ENCODE data around the gene CEP350.

CEP350 gene

DNA sequence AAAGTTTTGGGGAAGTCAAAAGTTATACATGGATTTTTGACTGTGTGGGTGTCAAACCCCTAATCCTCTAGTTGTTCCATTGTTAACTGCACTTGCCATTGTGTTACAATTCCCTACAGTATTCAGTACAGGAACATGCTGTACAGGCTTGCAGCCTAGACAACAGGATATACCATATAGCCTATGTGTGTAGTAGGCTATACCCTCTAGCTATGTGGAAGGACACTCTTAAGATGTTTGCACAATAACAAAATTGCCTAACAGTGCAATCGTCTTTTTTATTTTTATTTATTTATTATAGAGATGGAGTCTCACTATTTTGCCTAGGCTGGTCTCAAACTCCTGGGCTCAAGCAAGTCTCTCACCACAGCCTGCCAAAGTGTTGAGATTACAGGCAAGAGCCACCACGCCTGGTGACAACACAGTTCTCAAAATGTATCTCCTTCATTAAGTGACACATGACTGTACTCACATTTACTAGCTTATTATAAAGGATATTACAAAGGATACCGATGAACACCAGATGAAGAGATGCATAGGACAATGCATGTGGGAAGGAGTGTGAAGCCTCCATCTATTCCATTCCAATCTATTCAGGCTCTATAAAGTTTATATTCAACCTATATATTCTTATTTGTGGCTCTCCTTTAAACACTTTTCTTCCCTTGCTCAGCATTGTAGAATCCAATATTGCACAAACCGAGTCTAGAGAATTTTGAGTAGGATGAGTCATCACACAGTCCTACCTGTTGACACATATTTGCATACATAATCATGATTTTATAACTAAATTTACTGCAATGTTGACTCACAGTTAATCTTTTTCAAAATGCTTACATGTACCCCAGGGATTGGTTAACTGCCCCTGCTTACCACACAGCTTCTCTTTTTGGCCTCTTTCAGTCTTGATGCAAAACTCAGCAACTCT, 28.4 kb upstream of the CEP350 start:
- H3K27ac ChIP-seq (ENCODE audit: low read length): no peak overlapping the region
- no peak overlapping the region for H3K4me3 ChIP-seq (ENCODE audit: low read length)
- H3K9ac ChIP-seq (ENCODE audit: low read length): no peak overlapping the region
- H3K4me1 ChIP-seq (ENCODE audit: control insufficient read depth, low read depth, low read length): peaks cover 14% of the 10 kb centered on the region
- no peaks in the 10 kb centered on the region for H3K27me3 ChIP-seq (ENCODE audit: control insufficient read depth, insufficient read depth, low read length)
- no peaks in the 10 kb centered on the region for H3K36me3 ChIP-seq (ENCODE audit: control insufficient read depth, low read depth, low read length)
- no peaks in the 10 kb centered on the region for H3K9me3 ChIP-seq (ENCODE audit: control insufficient read depth, low read depth, low read length)

DNA sequence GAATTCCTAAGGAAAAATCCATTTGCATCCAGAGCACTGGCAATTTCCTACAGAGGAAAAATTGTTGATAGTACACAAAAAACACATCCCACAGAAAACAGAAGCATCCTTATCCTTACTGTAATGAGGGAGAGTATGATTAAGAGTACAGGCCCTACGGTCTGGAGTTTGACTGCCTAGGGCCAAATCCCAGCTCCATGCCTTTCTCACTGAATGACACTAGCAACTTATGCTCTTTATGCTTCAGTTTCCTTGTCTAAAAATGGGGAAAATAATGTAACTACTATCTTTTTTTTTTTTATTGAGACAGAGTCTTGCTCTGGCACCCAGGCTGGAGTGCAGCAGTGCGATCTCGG, 27.8 kb upstream of the CEP350 start:
- H3K27ac ChIP-seq (ENCODE audit: low read length): no peak overlapping the region
- no peaks in the 10 kb centered on the region for H3K36me3 ChIP-seq (ENCODE audit: control insufficient read depth, low read depth, low read length)
- peaks cover 8% of the 10 kb centered on the region for H3K4me1 ChIP-seq (ENCODE audit: control insufficient read depth, low read depth, low read length)
- no peak overlapping the region for H3K9ac ChIP-seq (ENCODE audit: low read length)
- no peak overlapping the region for H3K4me3 ChIP-seq (ENCODE audit: low read length)
- H3K9me3 ChIP-seq (ENCODE audit: control insufficient read depth, low read depth, low read length): no peaks in the 10 kb centered on the region
- no peaks in the 10 kb centered on the region for H3K27me3 ChIP-seq (ENCODE audit: control insufficient read depth, insufficient read depth, low read length)

DNA sequence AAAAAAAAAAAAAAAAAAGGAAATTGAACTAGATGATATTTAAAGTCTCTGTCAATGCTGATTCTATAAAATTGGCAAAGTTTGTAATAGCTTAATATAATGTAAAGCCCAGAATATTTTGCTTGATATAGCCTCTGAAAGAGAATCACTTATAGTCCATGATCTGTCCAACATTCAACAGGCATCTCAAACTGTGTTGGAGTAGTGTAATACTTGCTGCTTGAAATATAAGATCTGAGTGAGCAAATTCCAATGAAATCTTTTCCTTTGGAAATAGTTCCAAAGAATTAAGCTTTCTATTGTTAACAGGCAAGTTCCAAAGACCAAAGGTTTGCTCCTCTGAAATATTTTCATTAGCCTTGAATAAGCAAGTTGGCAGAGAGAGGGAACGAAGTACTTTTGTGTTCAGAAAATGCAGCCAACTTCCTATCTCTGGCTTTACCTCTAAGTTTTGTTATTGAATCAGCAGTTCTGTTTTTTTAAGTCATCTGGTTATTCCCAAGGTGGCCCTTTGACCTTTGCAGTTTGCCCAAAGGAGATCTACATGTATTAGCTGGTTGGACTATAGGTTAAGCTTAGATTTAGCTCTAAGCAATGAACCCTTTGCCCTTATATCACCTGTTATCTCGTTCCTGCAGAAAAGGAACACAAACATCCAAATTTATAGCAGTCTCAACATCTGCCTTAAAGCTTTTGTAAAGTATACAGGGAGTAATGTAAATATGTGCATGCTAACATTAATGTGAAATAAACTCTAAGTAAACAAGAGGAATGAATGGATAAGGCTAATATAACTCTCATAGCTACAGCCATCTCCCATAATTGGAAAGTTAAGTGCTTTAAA, 24.4 kb upstream of the CEP350 start:
- no peaks in the 10 kb centered on the region for H3K4me1 ChIP-seq (ENCODE audit: control insufficient read depth, low read depth, low read length)
- no peak overlapping the region for H3K27ac ChIP-seq (ENCODE audit: low read length)
- no peaks in the 10 kb centered on the region for H3K27me3 ChIP-seq (ENCODE audit: control insufficient read depth, insufficient read depth, low read length)
- no peak overlapping the region for H3K4me3 ChIP-seq (ENCODE audit: low read length)
- no peaks in the 10 kb centered on the region for H3K36me3 ChIP-seq (ENCODE audit: control insufficient read depth, low read depth, low read length)
- H3K9me3 ChIP-seq (ENCODE audit: control insufficient read depth, low read depth, low read length): no peaks in the 10 kb centered on the region
- no peak overlapping the region for H3K9ac ChIP-seq (ENCODE audit: low read length)

DNA sequence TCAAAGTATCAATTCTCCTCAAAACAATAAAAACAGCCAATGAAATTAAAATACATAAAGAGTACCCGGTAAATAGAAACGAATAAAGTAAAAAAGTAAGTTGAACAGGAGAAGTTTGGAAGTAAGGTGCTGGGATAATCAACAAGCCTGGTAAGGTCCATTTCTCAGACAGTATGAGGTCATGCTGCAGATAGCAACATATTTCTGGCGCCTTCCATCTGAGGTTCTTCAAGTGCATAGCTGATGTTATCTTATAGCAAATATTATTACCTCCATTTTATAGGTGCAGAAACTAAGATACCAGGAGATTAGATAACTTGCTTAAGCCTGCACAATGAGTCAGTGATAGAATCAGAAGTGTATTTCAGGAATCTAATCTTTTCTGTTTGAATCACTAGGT, 23.7 kb upstream of the CEP350 start:
- no peak overlapping the region for H3K4me3 ChIP-seq (ENCODE audit: low read length)
- no peak overlapping the region for H3K27ac ChIP-seq (ENCODE audit: low read length)
- H3K9ac ChIP-seq (ENCODE audit: low read length): no peak overlapping the region
- H3K9me3 ChIP-seq (ENCODE audit: control insufficient read depth, low read depth, low read length): no peaks in the 10 kb centered on the region
- no peaks in the 10 kb centered on the region for H3K36me3 ChIP-seq (ENCODE audit: control insufficient read depth, low read depth, low read length)
- no peaks in the 10 kb centered on the region for H3K27me3 ChIP-seq (ENCODE audit: control insufficient read depth, insufficient read depth, low read length)
- H3K4me1 ChIP-seq (ENCODE audit: control insufficient read depth, low read depth, low read length): no peaks in the 10 kb centered on the region

DNA sequence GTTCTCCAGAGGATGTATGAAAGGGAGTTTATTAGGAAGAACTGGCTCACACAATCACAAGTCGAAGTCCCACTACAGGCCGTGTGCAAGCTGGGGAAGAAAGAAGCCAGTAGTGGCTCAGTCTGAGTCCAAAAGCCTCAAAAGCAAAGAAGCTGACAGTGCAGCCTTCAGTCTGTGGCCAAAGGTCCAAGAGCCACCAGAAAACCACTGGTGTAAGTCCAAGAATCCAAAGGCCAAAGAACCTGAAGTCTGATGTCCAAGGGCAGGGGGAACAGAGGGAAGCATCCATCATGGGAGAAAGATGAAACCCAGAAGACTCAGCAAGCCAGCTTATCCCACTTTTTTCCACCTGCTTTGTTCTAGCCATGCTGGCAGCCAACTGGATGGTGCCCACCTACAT, 21.4 kb upstream of the CEP350 start:
- H3K9me3 ChIP-seq (ENCODE audit: control insufficient read depth, low read depth, low read length): no peaks in the 10 kb centered on the region
- H3K4me1 ChIP-seq (ENCODE audit: control insufficient read depth, low read depth, low read length): no peaks in the 10 kb centered on the region
- no peaks in the 10 kb centered on the region for H3K36me3 ChIP-seq (ENCODE audit: control insufficient read depth, low read depth, low read length)
- no peaks in the 10 kb centered on the region for H3K27me3 ChIP-seq (ENCODE audit: control insufficient read depth, insufficient read depth, low read length)
- no peak overlapping the region for H3K9ac ChIP-seq (ENCODE audit: low read length)
- H3K4me3 ChIP-seq (ENCODE audit: low read length): no peak overlapping the region
- no peak overlapping the region for H3K27ac ChIP-seq (ENCODE audit: low read length)

DNA sequence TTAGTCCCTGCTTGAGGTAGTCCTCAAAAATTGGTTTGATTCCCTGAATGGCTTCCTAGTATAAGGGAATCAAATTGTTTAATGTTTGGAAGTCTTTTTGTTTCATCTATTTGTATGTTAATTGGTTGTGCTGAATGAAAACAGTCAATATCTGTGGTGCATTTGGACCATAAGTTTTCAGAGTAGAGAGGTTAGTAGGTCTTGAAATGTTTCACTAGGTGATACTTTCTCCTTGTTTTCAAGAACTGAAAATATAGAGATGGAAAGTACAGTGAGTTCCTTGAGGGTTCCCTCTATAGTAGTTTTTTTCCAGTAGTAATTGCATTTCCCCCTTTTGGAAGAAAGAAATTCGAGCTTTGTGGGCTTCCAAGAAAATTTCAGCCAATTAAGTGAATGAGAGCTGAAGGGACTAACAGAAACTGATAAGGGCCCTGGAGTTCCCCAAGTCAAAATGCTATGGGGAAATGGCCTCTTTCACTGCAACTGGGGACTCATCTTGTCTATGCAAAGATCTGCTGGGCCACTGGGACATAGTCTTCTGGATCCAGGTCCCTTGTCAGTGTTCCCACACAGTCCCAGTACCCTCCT, 18.6 kb upstream of the CEP350 start:
- Histone ChIP-seq H3K4me1 (ENCODE audit: control insufficient read depth, low read depth, low read length) (no peaks in the 10 kb centered on the region), H3K27ac (ENCODE audit: low read length) (no peak overlapping the region), H3K4me3 (ENCODE audit: low read length) (no peak overlapping the region), H3K9ac (ENCODE audit: low read length) (no peak overlapping the region), H3K9me3 (ENCODE audit: control insufficient read depth, low read depth, low read length) (no peaks in the 10 kb centered on the region), H3K36me3 (ENCODE audit: control insufficient read depth, low read depth, low read length) (no peaks in the 10 kb centered on the region), H3K27me3 (ENCODE audit: control insufficient read depth, insufficient read depth, low read length) (no peaks in the 10 kb centered on the region)

DNA sequence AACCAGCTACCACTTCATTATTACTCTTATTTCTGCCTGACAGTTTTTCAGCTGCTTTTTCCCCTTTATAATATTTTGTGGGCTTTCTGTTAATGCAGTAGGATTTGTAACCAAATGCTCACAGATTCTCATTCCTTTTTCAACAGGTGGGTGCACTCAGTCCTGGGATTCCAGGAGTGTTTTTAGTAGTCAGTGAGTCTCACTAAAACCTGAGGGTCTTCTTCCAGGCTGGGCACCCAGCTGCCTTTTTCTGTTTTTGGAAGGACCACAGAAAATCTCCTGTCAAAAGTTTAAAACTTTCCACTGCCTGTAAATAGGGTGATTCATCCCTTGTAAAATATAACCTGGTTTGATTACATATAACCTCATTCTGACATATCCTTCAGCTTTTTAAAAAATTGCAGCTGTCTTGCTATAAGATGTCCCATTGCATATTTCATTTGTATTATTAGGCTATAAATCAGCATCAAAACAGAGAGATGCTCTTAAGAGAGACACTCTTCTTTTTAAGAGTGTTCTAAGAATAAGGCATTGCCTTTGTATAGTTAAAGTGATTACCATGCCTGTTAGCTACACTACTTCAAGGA, 16.8 kb upstream of the CEP350 start:
- Histone ChIP-seq H3K4me1 (ENCODE audit: control insufficient read depth, low read depth, low read length) (no peaks in the 10 kb centered on the region), H3K27ac (ENCODE audit: low read length) (no peak overlapping the region), H3K9me3 (ENCODE audit: control insufficient read depth, low read depth, low read length) (no peaks in the 10 kb centered on the region), H3K9ac (ENCODE audit: low read length) (no peak overlapping the region), H3K4me3 (ENCODE audit: low read length) (no peak overlapping the region), H3K36me3 (ENCODE audit: control insufficient read depth, low read depth, low read length) (no peaks in the 10 kb centered on the region), H3K27me3 (ENCODE audit: control insufficient read depth, insufficient read depth, low read length) (no peaks in the 10 kb centered on the region)

DNA sequence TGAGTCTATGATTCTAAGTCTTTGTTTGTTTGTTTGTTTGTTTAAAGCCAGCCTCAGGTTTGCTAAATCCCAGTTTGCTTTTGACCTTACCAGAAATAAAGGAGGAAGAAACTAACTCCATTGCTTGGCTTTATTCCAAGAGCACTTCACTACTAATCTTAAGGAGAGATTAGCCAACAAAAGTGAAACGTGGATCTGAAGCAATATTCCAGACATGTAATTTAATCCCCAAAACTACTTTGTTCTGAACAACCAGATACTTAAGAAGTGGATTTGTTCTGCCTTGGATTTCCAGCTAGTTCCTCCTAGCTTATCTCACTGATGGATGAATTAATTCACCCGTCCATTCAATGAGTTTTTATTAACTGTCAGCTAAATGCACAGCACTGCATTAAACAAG, 15.9 kb upstream of the CEP350 start:
- Histone ChIP-seq H3K4me1 (ENCODE audit: control insufficient read depth, low read depth, low read length) (no peaks in the 10 kb centered on the region), H3K36me3 (ENCODE audit: control insufficient read depth, low read depth, low read length) (no peaks in the 10 kb centered on the region), H3K4me3 (ENCODE audit: low read length) (no peak overlapping the region), H3K27ac (ENCODE audit: low read length) (no peak overlapping the region), H3K27me3 (ENCODE audit: control insufficient read depth, insufficient read depth, low read length) (no peaks in the 10 kb centered on the region), H3K9me3 (ENCODE audit: control insufficient read depth, low read depth, low read length) (no peaks in the 10 kb centered on the region), H3K9ac (ENCODE audit: low read length) (no peak overlapping the region)

DNA sequence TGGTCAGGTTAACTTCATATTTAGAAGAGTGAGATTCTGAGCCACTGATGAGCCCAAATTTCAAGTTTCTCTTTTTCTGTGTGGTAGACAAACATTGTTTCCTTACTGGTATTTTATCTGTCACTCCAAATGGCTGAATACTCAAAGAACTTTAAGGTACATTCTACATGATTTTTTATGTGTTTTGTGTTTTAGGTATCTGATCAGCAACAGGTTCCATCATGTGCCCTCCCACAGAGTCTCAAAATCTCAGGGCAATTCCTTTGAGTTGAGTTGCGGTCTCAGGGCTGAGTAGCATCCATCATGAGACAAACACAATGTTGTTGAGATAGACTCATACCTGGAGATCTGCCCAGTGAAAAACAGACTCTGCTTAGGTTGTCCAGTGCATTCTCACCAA, 14.7 kb upstream of the CEP350 start:
- no peaks in the 10 kb centered on the region for H3K9me3 ChIP-seq (ENCODE audit: control insufficient read depth, low read depth, low read length)
- H3K27ac ChIP-seq (ENCODE audit: low read length): no peak overlapping the region
- no peaks in the 10 kb centered on the region for H3K4me1 ChIP-seq (ENCODE audit: control insufficient read depth, low read depth, low read length)
- no peaks in the 10 kb centered on the region for H3K36me3 ChIP-seq (ENCODE audit: control insufficient read depth, low read depth, low read length)
- no peak overlapping the region for H3K9ac ChIP-seq (ENCODE audit: low read length)
- H3K27me3 ChIP-seq (ENCODE audit: control insufficient read depth, insufficient read depth, low read length): no peaks in the 10 kb centered on the region
- H3K4me3 ChIP-seq (ENCODE audit: low read length): no peak overlapping the region

DNA sequence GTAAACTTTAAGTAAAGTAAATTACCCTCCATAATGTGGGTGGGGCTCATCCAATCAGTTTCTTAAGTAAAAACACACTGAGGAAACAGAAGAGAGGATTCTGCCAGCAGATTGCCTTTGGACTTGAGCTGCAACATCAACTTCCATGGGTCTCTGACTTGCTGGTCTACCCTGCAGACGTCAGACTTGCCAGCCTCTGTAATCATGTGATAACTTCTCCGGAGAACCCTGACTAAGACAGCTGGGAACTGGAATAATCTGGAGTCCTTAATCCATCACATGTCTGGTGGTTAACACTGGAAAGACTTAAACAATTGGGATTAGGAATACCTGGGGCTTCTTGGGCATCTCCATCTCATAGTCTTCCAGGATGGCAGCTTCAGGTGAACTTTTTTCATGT, 13.2 kb upstream of the CEP350 start:
- H3K36me3 ChIP-seq (ENCODE audit: control insufficient read depth, low read depth, low read length): no peaks in the 10 kb centered on the region
- H3K4me3 ChIP-seq (ENCODE audit: low read length): no peak overlapping the region
- H3K27ac ChIP-seq (ENCODE audit: low read length): no peak overlapping the region
- H3K9ac ChIP-seq (ENCODE audit: low read length): no peak overlapping the region
- no peaks in the 10 kb centered on the region for H3K27me3 ChIP-seq (ENCODE audit: control insufficient read depth, insufficient read depth, low read length)
- no peaks in the 10 kb centered on the region for H3K4me1 ChIP-seq (ENCODE audit: control insufficient read depth, low read depth, low read length)
- H3K9me3 ChIP-seq (ENCODE audit: control insufficient read depth, low read depth, low read length): no peaks in the 10 kb centered on the region

DNA sequence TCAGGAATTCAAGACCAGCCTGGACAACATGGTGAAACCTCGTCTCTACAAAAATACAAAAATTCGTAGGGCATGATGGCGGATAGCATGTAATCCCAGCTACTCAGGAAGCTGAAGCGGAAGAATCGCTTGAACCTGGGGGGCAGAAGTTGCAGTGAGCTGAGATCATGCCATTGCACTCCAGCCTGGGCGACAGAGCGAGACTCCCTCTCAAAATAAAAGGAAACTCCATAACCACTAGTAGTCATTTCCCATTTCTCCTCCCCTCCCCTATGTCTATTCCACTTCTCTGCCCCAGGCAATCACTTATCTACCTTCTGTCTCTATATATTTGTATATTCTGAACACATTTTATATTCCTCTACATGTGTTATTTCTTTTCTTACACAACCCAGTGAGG, 4.0 kb upstream of the CEP350 start:
- H3K4me1 ChIP-seq (ENCODE audit: control insufficient read depth, low read depth, low read length): peaks cover 6% of the 10 kb centered on the region
- no peak overlapping the region for H3K4me3 ChIP-seq (ENCODE audit: low read length)
- H3K36me3 ChIP-seq (ENCODE audit: control insufficient read depth, low read depth, low read length): no peaks in the 10 kb centered on the region
- H3K27ac ChIP-seq (ENCODE audit: low read length): no peak overlapping the region
- H3K27me3 ChIP-seq (ENCODE audit: control insufficient read depth, insufficient read depth, low read length): no peaks in the 10 kb centered on the region
- no peak overlapping the region for H3K9ac ChIP-seq (ENCODE audit: low read length)
- H3K9me3 ChIP-seq (ENCODE audit: control insufficient read depth, low read depth, low read length): no peaks in the 10 kb centered on the region
